Hepatocyte (in vitro differentiated cells): ENCODE measurements around the gene PKP4.

Experiments
- CTCF ChIP-seq: fragments of 200-600 bp; sonication (generic); IDR thresholded peaks from 2 replicates; pipeline ENCODE4 v1.5.1; 2016; ENCODE audit warnings: antibody characterized with exemption, mild to moderate bottlenecking; ENCODE audit not compliant: poor library complexity
- EZH2 ChIP-seq: fragments of 200-600 bp; sonication (generic); IDR thresholded peaks from 2 replicates; pipeline ENCODE4 v1.6.1; 2016; ENCODE audit warnings: antibody characterized with exemption, mild to moderate bottlenecking, borderline replicate concordance

- TF ChIP-seq EZH2 (no peak), CTCF (no peak)
Measured at GRCh38 chr2:158712791-158713522, 256.2 kb downstream of the PKP4 start.
